PC-9 (cell line): ENCODE data around the gene MMAB.

Experiments
- EZH2 ChIP-seq: fragments of 200-600 bp; sonication (generic); IDR thresholded peaks from 2 replicates; pipeline ENCODE4 v1.8.0; 2017; ENCODE audit warnings: antibody characterized with exemption, low read depth
- TF ChIP-seq, protein P1 (sequence below): fragments of 200-600 bp; sonication (generic); conservative IDR thresholded peaks from 2 replicates; pipeline ENCODE4 v1.6.1; 2017; ENCODE audit warnings: mixed run types, antibody characterized with exemption, mild to moderate bottlenecking, moderate library complexity

DNA sequence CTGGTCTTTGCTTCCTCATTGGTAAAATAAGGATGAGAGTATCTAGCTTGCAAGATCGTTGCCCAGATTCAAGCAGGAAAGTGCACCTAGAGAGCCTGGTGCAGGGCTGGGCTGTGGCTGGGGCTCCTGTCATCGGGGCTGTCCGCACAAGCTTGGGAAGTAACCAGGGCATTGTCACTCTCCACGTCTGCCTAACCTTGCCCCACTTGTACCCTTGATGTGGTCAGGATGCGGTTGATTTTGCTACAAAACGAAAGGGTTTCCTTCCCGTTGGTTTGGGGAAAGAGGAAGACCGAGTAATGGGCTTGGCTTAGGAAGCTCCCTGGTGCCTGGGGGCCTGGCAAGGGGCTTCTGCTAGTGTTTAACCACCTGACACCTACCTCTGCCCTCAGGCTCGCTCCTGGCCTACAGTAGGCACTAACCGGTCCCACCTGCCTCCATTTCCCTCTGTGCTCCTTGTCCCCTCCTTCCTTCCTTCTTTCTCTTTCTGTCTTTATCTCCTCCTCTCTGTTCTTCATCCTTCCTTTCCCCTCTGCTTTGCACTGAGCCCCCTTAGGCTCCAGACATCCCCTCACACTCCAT, 22.1 kb upstream of the MMAB start:
- TF ChIP-seq, protein P1, sequence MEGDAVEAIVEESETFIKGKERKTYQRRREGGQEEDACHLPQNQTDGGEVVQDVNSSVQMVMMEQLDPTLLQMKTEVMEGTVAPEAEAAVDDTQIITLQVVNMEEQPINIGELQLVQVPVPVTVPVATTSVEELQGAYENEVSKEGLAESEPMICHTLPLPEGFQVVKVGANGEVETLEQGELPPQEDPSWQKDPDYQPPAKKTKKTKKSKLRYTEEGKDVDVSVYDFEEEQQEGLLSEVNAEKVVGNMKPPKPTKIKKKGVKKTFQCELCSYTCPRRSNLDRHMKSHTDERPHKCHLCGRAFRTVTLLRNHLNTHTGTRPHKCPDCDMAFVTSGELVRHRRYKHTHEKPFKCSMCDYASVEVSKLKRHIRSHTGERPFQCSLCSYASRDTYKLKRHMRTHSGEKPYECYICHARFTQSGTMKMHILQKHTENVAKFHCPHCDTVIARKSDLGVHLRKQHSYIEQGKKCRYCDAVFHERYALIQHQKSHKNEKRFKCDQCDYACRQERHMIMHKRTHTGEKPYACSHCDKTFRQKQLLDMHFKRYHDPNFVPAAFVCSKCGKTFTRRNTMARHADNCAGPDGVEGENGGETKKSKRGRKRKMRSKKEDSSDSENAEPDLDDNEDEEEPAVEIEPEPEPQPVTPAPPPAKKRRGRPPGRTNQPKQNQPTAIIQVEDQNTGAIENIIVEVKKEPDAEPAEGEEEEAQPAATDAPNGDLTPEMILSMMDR = no peak
- TF ChIP-seq EZH2 = no peak
